GM21528 (cell line): ENCODE data around the gene NDUFB2.
"Not testable (repeated sequence)": the region's sequence is repeated elsewhere in the genome, so short reads cannot be mapped to it uniquely, and the experiment has no call there.

Experiments used
- ATAC-seq: cut with Tn5 transposase; IDR thresholded peaks from one replicate; pipeline ENCODE4 v1.9.1; 2021; ENCODE audit warnings: mild to moderate bottlenecking, moderate library complexity; ENCODE audit not compliant: unreplicated experiment, low FRiP score

The NDUFB2 gene

DNA sequence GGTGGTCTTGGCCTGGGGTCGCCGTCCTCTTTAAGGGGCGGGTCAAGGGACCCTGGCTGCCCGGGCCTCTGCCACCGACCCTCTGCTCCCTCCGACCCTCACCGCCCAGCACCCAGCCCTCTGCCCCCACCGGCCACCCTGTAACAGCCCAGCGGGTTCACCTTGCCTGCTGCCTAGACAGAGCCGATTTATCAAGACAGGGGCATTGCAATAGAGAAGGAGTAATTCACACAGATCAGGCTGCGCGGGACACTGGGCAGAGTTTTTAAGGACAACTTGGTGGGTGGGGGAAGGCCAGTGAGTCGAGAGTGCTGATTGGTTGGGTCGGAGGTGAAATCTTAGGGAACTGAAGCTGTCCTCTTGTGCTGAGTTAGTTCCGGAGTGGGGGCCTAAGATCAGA lies 24.5 kb upstream of the NDUFB2 start:
- no peak for ATAC-seq

DNA sequence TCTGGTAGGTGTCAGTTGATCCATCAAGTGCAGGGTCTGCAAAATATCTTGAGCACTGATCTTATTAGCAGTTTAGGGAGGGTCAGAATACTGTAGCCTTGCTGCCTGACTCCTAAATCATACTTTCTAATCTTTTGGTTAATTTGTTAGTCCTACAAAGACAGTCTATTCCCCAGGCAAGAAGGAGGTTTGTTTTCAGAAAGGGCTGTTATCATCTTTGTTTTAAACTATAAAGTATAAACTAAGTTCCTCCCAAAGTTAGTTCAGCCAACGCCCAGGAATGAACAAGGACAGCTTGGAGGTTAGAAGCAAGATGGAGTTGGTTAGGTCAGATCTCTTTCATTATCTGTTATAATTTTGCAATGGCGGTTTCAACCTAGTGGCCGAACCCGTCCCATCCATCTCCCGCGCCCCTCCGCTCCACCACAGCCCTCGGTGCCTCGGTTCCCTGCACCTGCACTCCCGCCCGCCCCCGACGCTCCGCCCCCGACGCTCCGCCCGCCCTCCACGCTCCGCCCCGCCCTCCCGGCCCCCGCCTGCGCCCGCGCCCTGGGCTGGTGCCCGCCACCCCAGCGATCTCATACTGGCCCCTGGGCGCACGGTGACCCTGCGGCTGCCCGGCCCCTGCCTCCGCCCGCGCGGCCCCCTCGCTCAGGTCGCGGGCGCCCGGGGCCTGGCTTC lies 24.0 kb upstream of the NDUFB2 start, which contains the start of gene ADCK2:
Gene ADCK2 (plus strand): TSS at position 564 of the 681 bp plus-strand sequence. CDS start 386 bp downstream, outside the sequence.
- ATAC-seq: peak; percentile 55

DNA sequence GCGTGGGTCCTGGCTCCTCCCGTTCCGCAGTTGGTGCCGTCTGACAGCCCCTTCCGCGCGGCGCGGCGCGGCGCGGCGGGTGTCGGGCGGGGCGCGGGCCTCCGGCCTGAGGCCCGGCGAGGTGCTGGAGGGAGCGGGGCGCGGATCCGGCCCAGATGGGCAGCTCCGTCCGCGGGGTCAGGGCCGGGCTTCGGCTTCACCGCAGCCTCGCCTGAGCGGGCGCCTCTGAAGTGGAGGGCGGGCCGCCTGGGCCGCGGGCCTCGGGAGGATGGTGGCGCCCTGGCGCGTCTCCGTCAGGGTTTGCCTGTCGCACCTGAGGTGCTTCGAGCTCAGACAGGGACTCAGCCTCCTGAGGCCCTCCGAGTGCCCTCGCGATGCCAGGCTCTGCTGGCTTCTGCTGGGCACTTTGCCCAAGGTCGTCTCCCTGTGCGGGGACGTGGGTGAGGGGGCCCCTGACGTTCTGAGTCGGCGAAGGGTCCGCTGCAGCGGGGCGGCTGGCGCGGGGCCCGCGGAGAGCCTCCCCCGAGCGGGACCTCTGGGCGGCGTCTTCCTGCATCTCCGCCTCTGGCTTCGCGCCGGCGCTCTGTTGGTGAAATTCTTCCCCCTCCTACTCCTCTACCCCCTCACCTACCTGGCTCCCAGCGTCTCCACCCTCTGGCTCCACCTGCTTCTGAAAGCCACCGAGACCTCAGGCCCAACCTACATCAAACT lies 23.3 kb upstream of the NDUFB2 start:
- ATAC-seq: peak; percentile 44

DNA sequence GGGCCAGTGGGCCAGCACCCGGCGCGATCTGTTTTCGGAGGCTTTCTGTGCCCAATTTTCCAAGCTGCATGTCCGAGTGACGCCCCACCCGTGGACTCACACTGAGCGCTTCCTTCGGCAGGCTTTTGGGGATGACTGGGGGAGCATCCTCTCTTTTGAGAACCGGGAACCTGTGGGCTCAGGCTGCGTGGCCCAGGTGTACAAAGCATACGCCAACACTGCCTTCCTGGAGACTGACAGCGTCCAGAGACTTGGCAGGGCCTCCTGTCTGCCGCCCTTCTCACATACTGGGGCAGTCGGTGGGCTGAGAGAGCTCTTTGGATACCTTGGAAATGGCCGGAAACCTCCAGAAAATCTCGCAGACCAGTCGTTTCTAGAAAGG lies 22.7 kb upstream of the NDUFB2 start:
- no peak for ATAC-seq

DNA sequence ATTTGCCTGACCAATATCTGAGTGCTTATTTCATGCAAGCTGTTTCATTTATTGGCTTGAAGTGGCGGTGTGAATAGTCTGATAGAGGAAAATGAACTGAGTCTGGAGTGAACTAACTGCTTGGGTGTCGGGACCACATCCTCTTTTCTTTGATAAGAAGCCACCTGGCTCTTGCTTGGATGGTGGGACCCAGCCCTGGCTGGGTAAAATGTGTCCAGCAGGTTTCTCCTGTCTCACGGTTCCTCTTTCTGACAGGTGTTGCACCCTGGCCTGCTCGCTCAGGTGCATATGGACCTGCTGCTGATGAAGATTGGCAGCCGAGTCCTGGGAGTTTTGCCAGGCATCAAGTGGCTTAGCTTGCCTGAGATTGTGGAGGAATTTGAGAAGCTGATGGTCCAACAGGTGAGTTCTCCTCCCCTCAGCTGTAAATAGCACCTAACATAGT lies 22.1 kb upstream of the NDUFB2 start:
- peak; percentile 37 for ATAC-seq

DNA sequence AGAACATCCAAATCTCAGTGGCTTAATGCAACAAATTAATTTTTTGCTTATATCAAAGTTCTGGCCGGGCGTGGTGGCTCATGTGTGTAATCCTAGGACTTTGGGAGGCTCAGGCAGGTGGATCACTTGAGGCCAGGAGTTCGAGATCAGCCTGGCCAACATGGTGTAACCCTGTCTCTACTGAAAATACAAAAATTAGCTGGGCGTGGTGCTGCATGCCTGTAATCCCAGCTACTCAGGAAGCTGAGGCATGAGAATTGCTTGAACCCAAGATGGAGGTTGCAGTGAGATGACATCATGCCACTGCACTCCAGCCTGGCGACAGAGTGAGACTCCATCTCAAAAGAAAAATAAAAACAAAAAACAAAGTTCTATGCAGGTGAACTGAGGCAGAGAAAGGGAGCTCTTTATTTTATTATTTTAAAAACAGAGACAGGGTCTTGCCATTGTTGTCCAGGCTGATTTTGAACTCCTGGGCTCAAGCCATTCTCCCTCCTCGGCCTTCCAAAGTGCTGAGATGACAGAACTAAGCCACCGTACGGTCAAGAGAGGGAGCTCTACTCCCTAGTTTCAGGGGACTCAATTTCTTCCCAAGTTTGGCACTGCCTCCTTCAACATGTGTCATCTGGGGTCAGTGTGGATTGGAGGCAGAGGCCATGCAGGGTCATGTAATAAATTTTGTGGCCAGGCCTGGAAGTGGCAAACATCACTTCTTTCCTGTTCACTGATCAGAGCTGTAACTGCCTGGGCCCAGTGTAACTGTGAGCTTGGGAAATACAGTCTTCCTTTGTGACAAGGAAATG lies 21.4 kb upstream of the NDUFB2 start:
- no peak for ATAC-seq

DNA sequence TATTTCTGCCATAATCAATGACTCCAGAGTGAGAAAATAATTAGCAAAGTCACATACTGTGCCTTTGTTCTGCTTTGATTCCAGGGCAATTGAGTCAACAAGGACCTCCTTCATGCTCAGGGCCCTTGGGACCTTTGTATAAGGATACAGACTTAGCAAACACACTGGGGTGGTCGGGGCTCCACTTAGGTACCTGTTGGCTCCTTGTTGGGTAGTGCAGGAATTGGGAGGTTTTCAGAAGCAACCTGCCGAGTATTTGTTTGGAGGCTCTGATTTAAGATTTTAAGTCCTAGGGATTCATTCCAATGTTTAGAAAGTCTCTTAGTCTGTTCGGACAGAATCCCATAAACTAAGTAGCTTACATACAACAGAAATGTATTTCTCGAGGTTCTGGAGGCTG lies 20.8 kb upstream of the NDUFB2 start:
- no peak for ATAC-seq

DNA sequence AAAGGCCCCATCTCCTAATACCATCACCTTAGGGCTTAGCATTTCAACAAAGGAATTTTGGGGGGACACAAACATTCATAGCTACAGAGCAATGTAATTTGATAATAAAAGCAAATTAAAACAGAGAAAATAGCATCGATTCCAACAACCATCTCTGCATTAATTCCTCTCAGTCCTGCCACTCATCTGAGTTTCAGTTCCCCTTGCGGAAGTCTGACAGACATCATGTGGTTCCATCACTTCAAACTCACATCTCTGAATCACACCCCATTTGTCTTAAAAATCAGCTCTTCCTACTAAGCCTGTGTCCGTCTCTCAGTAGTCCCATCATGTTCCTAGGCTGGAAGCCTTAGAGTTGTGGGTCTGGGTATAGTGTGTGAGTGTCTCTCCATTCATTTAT lies 20.2 kb upstream of the NDUFB2 start:
- peak; percentile 43 for ATAC-seq

DNA sequence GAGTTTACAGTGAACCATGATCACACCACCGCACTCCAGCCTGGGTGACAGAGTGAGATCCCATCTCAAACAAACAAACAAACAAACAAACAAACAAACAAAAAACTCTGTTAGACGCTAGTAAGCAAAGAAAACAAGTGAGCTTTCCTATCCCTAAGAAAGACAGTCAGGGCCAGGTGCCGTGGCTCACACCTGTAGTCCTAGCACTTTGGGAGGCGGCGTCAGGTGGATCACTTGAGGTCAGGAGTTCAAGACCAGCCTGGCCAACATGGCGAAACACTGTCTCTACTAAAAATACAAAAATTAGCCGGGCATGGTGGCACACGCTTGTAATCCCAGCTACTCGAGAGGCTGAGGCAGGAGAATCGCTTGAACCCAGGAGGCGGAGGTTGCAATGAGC lies 19.6 kb upstream of the NDUFB2 start:
- ATAC-seq: not testable (repeated sequence)

DNA sequence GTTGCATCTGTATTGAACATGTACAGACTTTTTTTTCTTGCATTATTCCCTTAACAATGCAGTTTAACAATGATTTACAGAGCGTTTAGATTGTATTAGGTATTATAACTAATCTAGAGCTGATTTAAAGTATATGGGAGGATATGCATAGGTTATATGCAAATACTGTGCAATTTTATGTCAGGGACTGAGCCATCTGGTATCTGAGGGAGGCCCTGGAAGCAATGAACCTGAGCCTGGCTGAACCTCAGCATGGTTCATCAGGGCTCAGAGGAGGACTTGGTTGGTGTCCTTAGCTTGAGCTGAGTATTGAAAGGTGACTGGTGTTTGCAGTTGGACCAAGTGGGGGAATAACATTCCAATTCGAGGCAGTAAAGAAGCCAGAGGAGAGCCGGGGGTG lies 19.0 kb upstream of the NDUFB2 start:
- no peak for ATAC-seq

DNA sequence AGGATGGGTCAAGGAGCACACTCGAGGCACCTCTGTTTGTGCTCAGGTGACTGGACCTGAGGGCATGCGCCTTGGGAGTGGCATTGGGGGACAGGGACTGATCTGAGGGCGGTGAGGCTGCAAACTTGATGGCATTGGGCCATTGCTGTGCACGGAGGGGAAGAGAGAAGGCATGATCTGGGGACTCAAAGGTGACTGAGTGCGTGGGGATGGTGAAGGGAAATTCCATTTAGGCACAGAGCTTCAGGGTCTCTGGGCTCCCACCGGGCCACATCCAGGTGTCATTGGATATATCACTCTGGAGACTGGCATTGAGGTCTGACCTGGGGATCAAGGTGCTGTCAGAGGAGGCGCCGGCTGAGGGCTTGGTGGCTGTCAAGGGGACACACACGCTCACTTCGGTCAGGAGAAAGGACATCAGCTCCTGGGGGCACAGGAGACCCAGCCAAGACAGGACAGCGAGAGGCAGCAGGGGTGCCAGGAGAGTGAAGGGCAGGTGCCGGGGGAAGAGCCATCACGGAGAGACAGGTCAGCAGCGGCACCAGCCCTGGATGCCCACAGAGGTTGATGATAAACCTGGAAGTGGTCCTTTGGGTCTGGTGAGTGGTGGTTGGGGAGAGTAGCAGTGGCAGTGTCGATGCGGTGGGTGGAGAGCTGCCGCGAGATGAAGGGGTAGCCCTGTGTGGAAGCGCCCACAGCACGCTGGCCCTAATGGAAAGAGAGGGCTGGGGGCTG lies 18.3 kb upstream of the NDUFB2 start:
- ATAC-seq: no peak

DNA sequence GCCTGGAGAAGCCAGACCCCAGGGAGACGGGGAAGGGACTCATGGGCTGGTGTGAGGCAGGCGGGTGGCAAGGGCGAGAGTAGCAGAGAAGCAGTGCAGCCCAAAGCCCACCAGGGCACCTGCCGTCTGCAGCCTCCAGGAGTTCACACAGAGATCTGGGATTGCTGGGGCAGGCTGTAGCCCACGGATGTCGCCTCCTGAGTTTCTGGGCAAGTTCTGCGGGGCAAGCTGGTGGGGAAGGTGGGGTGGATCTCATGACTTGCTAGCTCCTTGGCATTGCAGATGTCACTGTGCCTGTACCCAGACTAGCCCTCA lies 17.7 kb upstream of the NDUFB2 start:
- ATAC-seq: no peak

DNA sequence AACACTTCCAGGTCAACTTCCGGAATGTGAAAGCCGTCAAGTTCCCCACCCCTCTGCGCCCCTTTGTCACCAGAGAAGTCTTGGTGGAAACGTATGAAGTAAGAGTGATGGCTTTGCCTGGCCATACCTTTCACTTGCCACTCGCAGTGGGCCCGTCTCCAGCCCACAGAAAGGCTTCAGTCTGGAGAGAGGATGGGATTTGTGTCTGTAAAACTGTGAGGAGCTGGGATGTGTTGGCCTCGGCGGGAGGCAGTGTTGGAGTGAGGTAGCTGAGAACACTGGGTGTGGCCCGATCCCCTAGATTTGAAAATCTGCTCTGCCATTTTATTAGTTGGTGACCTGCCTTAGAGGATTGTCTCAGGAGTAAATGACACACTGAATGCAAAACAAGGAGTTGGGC lies 17.3 kb upstream of the NDUFB2 start:
- ATAC-seq: no peak

DNA sequence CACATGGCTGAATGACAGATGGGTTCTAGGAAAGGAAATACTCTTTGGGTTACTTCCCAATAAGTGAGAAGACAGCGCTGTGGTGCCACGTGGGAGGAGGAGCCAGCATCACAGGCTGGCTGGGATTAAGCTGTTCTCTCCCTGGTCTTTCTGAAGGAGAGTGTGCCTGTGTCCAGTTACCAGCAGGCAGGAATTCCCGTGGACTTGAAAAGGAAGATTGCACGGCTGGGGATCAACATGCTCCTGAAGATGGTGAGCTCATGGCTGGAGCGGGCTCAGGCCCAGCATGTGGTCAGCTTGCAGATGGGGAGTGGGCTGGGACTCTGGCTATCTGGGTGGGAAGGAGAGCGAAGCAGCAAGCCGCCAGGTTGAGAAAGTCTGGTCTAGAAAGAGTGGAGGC lies 15.6 kb upstream of the NDUFB2 start:
- no peak for ATAC-seq

DNA sequence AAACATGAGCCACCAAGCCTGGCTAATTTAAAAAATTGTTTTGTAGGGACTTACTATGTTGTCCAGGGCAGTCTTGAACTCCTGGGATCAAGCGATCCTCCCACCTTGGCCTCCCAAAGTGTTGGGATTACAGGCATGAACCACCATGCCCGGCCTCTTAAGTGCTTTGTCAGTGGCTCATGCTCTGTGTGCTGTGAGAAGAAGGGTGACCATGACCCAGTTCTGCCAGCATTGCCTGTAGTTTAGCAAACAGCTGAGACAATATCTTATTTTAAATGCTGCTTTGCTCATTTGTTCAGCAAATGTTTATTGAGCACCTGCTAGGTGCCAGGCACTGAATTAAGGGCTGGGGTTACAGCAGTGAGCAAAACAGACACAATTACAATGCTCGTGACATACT lies 14.7 kb upstream of the NDUFB2 start:
- ATAC-seq: no peak

DNA sequence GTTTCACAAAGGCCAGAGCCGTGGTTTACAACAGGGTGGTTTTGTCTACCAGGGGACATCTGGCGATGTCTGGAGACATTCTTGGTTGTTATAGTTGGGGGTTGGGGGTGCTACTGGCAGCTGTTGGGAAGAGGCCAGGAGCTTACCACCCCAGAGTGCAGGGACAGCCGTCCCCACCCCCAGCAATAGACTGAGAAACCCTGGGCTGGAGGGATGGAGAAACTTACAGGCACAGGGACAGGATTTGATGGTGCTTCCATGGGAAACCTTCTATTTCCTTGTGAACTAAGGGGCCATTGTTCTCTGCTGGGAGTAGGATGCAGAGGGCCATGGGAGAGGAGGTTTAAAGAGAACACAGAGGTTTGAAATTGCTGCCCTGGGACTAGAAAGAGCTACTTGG lies 12.9 kb upstream of the NDUFB2 start:
- no peak for ATAC-seq

DNA sequence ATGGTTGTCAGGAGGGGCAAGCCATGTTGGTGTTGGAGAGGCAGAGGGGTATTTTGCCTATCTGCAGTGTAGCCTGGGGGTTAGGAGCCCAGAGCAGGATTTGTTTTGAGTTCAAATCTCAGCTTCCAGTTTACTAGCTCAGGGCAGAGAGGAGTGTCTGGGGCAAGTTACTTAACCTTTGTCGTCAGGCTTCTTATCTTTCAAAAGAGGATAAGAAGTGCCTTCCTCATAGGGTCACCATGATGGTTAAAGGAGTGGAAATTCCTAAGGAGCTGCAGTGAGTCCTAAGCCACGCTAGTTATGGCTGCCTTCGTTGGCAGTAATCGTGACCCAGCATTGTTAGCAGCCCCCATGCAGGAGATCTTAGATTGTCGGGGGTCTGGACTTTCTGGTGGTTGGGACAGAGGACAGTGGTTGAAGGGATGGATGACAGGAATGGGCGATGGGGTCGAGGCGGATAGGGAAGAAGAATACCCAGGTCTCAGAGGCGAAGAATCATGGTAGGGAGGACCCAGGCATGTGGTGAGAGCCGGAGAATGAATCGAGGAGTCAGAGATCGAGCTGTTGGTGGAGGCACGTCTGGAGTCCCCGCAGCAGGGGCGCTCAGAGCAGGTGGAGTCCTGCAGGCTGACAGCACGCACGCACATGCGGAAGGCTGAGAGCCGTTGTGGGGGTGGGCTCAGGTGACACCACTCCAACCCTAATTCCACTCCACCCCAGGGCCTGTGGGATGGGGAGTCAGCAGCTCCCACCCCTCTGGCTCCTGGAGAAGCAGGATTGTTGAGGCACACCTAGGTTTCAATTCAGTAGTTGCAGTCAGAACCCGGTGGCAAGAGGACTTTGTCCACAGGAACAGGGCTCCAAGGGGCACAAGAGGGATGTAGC lies 12.2 kb upstream of the NDUFB2 start:
- no peak for ATAC-seq

DNA sequence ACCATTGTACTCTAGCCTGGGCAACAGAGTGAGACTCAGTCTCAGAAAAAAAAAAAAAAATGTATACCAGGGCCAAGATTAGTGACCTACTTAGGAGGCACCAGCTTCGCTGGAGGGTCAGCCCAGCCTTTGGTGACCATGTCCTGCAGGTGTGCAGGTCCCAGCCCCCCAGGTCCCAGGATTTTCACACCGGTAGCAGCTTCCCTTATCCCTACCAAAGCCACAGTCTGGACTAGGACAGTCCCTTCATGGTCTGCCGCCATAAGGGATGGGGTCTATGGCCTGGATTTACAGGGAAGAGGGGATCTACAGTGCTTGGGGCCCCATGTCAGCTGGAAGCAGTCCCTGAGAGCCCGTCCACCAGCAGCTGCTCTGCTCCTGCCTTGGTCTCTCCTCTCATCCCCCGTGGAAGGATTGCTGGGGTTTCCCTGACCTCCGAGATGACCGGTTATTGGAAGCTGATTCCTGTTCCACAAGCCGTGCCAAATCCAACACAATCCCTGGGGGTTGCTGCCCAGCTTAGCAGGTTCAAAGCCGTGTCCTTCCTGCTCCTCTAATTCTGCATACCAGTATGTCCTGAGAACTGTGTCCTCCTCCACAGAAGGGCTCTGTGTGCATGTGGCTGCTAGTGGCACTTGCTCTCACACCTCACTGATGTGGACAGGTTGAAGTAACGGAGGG lies 11.0 kb upstream of the NDUFB2 start:
- ATAC-seq: no peak

DNA sequence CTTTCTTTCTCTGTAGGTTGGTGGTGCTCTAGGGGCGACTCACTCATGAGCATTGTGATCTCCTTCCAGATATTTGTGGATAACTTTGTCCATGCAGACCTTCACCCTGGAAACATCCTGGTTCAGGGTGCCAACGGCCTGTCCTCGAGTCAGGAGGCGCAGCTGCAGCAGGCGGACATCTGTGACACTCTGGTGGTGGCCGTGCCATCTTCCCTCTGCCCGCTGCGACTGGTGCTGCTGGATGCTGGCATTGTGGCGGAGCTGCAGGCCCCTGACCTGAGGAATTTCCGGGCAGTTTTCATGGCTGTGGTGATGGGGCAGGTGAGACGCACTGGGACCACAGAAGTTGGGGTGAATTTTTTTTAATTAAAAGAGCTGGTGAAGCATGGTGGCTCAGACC lies 9.6 kb upstream of the NDUFB2 start:
- no peak for ATAC-seq
